Activated CD4-positive, alpha-beta T cell treated with anti-CD3 and anti-CD28 coated beads for 4 hours (primary cell): ENCODE data around the gene PRKG1.
"Not testable (repeated sequence)": the region's sequence is repeated elsewhere in the genome, so short reads cannot be mapped to it uniquely, and the experiment has no call there.

Source experiments
- DNase-seq, 2 donors: peaks; one replicate each; pipeline ENCODE4 v3.0.0-alpha.2; 2020

Gene PRKG1

GRCh38 chr10:51119441-51119840 lies 45.2 kb downstream of the PRKG1 start:
- DNase-seq = no peak

GRCh38 chr10:51121861-51122260 lies 47.6 kb downstream of the PRKG1 start:
- DNase-seq = no peak

GRCh38 chr10:51124852-51125251 lies 50.6 kb downstream of the PRKG1 start:
- no peak for DNase-seq

- DNase-seq = no peak
Observed at GRCh38 chr10:51125518-51125917, 51.2 kb downstream of the PRKG1 start.

- DNase-seq = no peak
Observed at GRCh38 chr10:51129946-51130544, 55.8 kb downstream of the PRKG1 start.

- no peak for DNase-seq
Observed at GRCh38 chr10:51137756-51138529, 63.7 kb downstream of the PRKG1 start.

- no peak for DNase-seq
Observed at GRCh38 chr10:51139176-51139575, 64.9 kb downstream of the PRKG1 start.

- DNase-seq = no peak
Observed at GRCh38 chr10:51141010-51141409, 66.7 kb downstream of the PRKG1 start.

GRCh38 chr10:51144161-51144781 lies 70.0 kb downstream of the PRKG1 start:
- no peak for DNase-seq

- no peak for DNase-seq
Observed at GRCh38 chr10:51145375-51145774, 71.1 kb downstream of the PRKG1 start.

- no peak for DNase-seq
Observed at GRCh38 chr10:51147644-51148399, 73.5 kb downstream of the PRKG1 start.

- no peak for DNase-seq
Observed at GRCh38 chr10:51156926-51157325, 82.6 kb downstream of the PRKG1 start.

GRCh38 chr10:51158832-51159231 lies 84.5 kb downstream of the PRKG1 start:
- no peak for DNase-seq

- no peak for DNase-seq
Observed at GRCh38 chr10:51159841-51160240, 85.6 kb downstream of the PRKG1 start.

- no peak for DNase-seq
Observed at GRCh38 chr10:51162002-51162401, 87.7 kb downstream of the PRKG1 start.

GRCh38 chr10:51163380-51164049 lies 89.2 kb downstream of the PRKG1 start:
- not testable (repeated sequence) for DNase-seq

GRCh38 chr10:51168086-51168815 lies 94.0 kb downstream of the PRKG1 start:
- no peak for DNase-seq

GRCh38 chr10:51169111-51169510 lies 94.8 kb downstream of the PRKG1 start:
- DNase-seq = no peak

- DNase-seq = no peak
Observed at GRCh38 chr10:51170518-51171245, 96.4 kb downstream of the PRKG1 start.

- no peak for DNase-seq
Observed at GRCh38 chr10:51171946-51172345, 97.7 kb downstream of the PRKG1 start.

- DNase-seq = no peak
Observed at GRCh38 chr10:51176976-51177695, 102.8 kb downstream of the PRKG1 start.
